Stromal cell of bone marrow (primary cell): ENCODE results near the gene KBTBD13.

Experiments
- DNase-seq: peaks from one replicate; pipeline ENCODE4 v3.0.0-alpha.2; 2012; ENCODE audit warnings: low read depth

The KBTBD13 gene

GRCh38 chr15:65076486-65077290 lies at the start of gene KBTBD13:
Gene KBTBD13, plus strand, starts transcription at chr15:65076746. Its CDS starts 70 bp downstream, at chr15:65076816.
- no peak for DNase-seq

GRCh38 chr15:65026756-65027155 lies 49.8 kb upstream of the KBTBD13 start:
- no peak for DNase-seq

GRCh38 chr15:65027593-65027992 lies 49.0 kb upstream of the KBTBD13 start:
- DNase-seq, result no peak

- DNase-seq, result no peak
These were observed 48.2 kb upstream of the KBTBD13 start for GRCh38 chr15:65028338-65028737.

- DNase-seq, result peak; percentile 64
These were observed 47.4 kb upstream of the KBTBD13 start, which contains the start of gene MTFMT for GRCh38 chr15:65028921-65029735. Gene MTFMT, minus strand, starts transcription at chr15:65029639. Its CDS starts 26 bp downstream, at chr15:65029613.

GRCh38 chr15:65029736-65030208 lies 46.8 kb upstream of the KBTBD13 start:
- no peak for DNase-seq

- DNase-seq, result no peak
These were observed 43.6 kb upstream of the KBTBD13 start for GRCh38 chr15:65032801-65033537.

GRCh38 chr15:65033659-65034269 lies 42.8 kb upstream of the KBTBD13 start:
- DNase-seq, result no peak

- no peak for DNase-seq
These were observed 41.8 kb upstream of the KBTBD13 start for GRCh38 chr15:65034719-65035118.

- DNase-seq, result no peak
These were observed 39.2 kb upstream of the KBTBD13 start for GRCh38 chr15:65037309-65037708.

GRCh38 chr15:65038428-65038827 lies 38.1 kb upstream of the KBTBD13 start:
- no peak for DNase-seq

GRCh38 chr15:65038836-65039235 lies 37.7 kb upstream of the KBTBD13 start:
- no peak for DNase-seq

- no peak for DNase-seq
These were observed 36.1 kb upstream of the KBTBD13 start for GRCh38 chr15:65040461-65040860.

GRCh38 chr15:65041787-65042186 lies 34.8 kb upstream of the KBTBD13 start:
- no peak for DNase-seq

GRCh38 chr15:65042776-65043327 lies 33.7 kb upstream of the KBTBD13 start:
- no peak for DNase-seq

GRCh38 chr15:65044218-65044617 lies 32.3 kb upstream of the KBTBD13 start:
- DNase-seq, result peak; percentile 69

GRCh38 chr15:65044724-65045481 lies 31.6 kb upstream of the KBTBD13 start, which contains the start of gene SLC51B:
Gene SLC51B, plus strand, starts transcription at chr15:65045387. Its CDS starts 4,618 bp downstream, at chr15:65050005.
- DNase-seq, result no peak

GRCh38 chr15:65048241-65048640 lies 28.3 kb upstream of the KBTBD13 start:
- DNase-seq, result no peak

GRCh38 chr15:65049418-65049840 lies 27.1 kb upstream of the KBTBD13 start:
- DNase-seq, result peak; percentile 82

GRCh38 chr15:65050270-65050669 lies 26.3 kb upstream of the KBTBD13 start:
- DNase-seq, result no peak
